Daoy (cell line): ENCODE data around the gene PTPRU. TPM values are rescaled to one million over a fixed set of nuclear protein-coding genes. Genes with fewer than 3 reads are reported as not detected.
"Not testable (repeated sequence)": the region's sequence is repeated elsewhere in the genome, so short reads cannot be mapped to it uniquely, and the experiment has no call there.

Source experiments
- DNase-seq: peaks from one replicate; pipeline ENCODE4 v3.0.0-alpha.2; 2015; ENCODE audit warnings: low read depth
- total RNA-seq: library from RNA; depleted of rRNA; stranded (reverse); fragments of >200 nt; shearing (Covaris generic); gene quantifications from 2 replicates; pipeline ENCODE4 v1.2.3, GENCODE V29; 2014

PTPRU gene
- total RNA-seq, 1 experiment from 2014 or later, result 7.9 TPM

DNA sequence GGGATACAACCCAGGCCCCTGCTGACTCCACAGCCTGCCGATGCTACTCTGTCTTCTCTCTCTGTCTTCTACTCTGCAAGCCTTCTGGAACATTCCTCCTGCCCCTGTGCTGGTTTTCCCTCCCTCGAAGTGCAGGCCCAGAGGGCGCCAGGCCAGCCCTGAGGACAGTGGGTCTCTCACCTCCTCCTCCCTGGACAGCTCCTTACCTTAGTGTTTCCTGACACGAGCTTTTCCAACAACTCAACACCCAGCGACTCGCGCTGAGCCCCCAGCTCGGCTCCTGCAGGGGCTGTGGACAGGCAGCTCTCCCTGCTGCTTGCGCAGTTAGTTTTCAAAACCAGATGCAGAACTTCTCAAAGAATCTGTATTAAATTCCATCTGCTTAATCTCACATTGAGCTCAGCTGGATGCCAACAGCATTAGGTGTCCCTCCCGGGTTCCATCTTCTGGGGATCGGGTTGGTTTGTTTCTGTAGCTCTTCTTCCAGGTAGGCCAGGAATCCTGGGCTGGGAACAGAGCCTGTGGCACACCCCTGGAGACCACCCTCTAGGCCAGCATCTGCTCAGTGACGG lies 54.2 kb downstream of the PTPRU start:
- DNase-seq, result no peak

DNA sequence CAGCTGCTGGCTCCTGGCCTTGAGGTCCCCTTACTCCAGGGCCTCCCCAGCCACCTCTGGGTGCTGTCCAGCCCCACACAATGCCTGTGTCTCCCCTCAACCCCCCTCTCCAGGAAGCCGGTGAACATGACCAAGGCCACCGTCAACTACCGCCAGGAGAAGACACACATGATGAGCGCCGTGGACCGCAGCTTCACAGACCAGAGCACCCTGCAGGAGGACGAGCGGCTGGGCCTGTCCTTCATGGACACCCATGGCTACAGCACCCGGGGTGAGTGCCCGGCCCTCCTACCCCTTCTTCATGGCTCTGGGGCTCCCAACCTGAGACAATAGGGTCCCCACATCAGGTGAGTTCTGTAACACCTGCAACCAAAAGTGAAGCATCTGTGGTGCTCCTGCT lies 55.4 kb downstream of the PTPRU start:
- no peak for DNase-seq

DNA sequence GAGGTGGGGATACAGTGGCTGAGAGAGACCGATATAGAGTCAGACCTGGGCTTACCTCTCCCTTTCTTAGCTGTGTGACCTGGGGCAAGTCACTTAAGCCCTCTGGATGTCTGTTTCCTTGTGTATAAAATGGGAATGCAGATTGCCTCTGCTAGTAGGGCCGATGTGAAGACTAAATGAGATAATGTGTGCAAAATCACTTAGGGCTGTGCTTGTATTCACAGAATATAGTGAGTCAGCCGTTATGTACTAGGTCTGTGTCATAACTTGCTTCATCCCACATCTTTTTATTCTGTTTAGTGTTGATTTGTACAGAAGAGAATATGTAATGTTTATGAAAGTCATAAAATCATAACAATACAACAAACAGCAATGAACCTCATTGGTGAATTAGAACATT lies 56.0 kb downstream of the PTPRU start:
- DNase-seq, result no peak

DNA sequence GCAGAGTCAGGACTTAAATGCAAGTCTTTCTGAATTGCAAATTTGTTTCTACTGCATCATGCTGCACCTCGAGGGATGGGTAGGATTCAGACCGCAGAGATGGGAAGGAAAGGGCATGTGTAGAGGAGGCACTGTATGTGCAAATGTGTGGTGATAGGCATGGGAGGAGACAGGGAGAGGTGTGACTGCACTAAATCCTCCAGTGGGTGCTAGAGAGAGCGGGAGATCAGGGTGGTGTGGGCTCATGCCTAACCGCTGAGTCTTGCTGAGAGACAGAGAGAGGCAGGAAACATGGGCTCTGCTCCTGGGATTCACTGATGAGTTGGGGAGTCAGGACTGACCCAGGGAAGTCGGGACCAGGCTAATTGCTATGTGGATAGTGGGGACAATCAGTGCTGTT lies 61.1 kb downstream of the PTPRU start:
- no peak for DNase-seq

DNA sequence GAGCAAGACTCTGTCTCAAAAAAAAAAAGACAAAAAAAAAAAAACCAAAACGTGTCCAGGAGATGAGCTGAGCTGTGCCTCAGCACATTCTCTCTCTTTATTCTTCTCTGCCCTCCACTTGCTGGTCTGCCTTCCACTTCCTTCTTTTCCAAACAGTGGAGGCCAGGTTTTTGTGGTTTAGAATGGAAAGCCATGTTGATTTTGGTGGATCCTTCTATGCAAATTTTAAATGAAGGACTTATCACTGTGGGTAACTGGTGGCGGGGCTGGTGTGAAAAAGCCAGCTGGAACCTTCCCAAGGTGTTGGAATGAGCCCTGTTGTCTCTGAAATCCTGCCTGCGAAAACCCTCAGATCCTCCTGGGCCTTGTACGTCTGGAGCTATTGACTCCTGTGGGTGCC lies 61.9 kb downstream of the PTPRU start:
- DNase-seq, result no peak

DNA sequence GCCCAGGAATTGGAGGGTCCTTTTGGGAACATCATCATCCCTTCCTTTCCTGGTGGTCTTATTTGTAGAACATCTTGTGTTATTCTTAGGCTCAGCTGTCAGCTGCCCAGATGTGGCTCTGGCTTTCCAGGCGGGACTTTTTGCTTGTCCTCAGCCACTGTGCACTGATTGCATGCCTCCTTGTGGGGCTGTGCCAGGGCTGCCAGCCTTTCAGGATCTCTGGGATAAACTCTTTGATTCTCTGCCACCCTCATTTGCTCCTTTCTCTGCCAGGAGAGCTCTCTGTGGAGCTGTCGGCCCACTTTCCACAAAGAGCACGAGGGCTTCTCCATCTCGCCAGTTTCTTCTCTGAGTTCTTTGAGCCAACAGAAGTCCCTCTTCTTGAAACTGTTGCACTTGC lies 63.1 kb downstream of the PTPRU start:
- DNase-seq, result no peak

DNA sequence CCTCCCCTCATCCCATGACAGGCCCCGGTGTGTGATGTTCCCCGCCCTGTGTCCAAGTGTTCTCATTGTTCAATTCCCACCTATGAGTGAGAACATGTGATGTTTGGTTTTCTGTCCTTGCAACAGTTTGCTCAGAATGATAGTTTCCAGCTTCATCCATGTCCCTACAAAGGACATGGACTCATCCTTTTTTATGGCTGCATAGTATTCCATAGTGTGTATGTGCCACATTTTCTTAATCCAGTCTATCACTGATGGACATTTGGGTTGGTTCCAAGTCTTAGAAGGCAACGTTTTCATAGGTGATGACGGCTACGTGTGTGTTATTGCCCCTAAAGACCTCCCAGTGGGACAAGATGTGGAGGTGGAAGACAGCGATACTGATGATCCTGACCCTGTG lies 65.4 kb downstream of the PTPRU start:
- not testable (repeated sequence) for DNase-seq

DNA sequence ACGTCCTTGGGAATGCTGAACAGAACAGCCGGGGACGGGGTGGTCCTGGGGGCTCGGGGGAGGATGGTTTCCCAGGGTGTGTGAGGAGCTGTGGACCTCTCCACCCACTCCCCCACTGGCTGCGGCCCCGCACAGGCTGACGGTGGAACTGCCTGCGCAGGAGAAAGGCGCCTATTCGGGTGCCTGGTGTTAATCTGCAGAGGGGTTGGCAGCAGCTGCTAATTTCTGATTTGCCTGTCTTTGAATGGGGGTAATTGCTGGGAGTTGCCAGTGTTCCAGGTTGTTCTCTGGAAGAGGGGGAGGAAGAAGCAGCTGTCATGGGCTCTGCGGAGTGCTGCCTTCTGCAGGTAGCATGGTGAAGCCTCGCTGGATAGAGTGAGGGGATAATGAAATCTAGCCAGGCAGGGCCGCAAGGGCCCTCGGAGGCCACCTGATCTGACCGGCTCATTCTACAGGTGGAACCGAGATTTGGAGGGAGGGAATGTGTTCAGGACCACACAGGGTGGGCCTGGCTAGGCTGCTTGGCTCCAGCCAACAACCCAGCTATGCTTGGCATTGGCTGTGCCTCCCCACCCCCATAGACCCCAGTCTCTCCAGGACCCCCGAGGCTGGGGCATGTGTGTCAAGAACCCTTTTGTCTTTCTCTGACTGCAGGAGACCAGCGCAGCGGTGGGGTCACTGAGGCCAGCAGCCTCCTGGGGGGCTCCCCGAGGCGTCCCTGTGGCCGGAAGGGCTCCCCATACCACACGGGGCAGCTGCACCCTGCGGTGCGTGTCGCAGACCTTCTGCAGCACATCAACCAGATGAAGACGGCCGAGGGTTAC lies 67.1 kb downstream of the PTPRU start:
- no peak for DNase-seq

DNA sequence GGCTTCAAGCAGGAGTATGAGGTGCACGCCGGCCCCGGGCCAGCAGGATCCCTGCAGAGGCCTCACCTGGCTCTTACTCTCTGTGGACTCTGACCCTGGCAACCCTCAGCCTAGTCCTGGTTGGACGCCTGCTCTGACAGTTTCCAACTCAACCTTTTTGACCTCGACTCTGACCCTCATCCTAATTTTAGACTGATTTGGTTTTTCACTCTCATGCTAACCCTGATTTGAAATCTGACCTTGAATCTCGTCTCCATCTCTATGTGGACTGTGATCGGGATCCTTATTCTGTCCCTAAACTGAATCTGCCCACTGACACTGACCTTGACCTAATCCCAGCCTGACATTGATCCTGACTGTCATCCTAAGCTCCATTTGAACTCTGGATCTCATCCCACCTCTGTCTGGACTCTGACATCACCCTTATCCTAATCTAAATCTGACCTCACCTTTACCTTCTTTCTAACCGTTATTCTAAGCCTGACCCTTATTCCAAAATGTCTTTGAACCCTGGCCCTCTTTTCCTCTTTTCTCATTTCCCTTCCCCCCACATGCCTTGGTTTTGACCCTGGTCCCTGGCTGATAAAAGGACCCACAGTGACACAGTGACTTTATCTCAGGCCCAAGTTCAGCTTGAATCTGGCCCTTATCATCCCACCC lies 67.8 kb downstream of the PTPRU start:
- DNase-seq, result no peak

DNA sequence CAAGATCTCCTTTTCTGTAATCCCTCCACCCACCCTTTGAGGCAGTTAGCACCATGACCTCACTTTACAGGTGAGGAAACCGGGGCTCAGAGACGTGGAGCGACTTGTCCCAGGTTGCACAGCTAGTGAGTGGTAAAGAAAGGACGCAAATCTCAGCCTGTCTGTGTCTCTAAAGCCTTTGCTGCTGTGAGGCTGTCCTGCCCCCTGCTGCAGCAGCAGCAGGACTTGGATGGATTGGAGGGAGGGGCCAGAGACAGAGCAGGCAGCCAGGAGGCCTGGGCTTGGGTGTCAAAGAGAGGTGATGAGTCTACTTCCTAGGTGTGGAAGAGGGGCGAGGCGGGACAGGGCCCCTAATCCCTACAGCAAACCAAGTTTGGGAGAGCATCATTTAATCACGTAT lies 69.6 kb downstream of the PTPRU start:
- DNase-seq, result no peak

DNA sequence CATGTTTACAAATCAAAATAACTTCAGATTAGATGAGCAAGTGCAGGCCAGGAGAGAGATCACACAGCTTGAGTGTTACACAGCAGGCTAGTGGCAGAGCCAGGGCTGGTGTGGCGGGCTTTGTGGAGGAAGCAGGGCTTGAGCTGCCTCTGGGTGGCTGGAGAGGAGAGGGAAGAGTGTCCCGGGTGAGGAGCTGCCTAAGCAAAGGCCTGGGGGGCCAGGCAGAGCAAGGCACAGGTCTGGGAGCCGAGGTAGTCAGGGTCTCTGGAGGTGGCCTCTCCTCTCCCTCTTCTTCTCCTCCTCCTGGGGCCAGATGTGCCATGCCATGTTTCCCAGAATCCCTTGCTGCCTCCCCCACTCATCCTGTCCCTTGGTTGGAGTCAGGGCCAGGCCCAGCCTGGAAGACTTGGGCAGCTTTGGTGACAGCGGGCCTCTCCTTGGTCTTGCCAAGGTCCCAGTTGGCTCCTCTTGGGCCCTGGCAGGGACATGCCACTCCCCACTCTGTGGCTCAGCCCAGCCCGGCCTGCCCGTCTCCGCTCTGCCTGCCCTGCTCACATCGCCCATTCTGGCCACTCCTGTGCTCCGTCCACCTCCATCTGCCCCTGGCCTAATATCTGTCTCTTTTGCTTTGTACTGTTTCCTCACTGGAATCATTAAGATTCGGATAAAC lies 70.3 kb downstream of the PTPRU start:
- DNase-seq, result no peak

DNA sequence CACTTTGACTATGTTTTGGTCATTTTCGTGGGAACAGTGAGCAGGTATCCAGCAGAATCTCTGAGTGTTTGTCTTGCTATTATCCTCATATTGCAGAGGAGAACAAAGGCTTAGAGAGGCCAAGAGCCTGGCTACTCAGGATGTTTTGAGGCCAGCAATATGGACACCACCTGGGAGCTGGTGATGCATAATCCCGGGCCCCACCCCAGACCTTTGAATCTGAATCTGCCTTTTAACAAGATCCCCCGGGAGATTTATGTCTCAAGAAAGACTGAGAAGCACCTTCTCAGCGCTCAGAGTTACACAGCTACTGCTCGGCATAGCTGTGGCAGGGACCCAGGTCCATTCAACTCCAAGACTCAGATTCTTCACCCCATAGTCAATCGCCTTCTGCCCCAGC lies 72.8 kb downstream of the PTPRU start:
- DNase-seq, result no peak

DNA sequence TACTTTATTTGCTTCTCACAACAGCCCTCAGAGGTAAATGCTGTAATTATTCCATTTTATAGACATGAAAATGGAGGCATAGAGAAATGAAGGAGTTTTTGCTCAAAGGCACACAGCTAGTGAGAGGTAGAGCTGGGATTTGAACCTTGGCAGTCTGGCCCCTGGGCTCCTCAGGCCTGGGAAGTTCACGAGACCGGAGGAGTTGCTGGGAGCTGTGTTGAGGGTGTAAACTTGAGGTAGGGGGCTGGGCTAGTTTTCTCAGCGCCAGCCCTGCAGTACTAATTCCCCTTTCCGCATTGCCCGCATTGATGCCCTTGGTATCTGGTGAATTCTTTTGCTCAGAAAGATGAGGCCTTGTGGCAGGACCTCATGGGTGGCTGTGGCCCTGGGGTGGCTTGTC lies 73.3 kb downstream of the PTPRU start:
- DNase-seq, result no peak

DNA sequence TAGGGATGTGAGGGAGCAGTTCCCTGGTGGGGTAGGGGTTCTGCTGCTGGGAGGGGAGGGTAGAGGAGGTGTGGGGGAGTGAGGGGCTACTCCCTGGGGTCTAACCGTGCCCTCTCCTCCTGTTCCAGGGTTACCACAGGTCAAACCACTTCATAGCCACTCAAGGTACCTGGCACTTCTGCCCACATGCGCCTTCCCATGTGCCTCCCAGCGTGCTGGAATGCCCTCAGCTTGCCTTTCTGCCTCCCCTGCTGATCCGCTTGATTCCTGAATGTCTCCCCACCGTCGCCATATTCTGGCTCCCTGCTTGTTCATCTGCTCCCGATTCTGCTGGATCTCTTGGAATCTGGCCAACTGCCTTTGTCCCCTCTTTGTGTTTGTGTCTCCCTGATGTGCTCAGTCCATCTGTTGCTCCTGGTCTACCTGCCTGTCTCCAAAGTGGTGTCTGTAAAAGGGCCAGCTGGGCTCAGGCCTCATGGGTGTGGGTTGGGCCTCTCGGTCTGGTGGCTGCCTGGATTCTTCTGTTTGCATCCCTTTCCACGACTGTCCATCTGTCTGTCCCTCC lies 74.4 kb downstream of the PTPRU start:
- DNase-seq, result no peak

DNA sequence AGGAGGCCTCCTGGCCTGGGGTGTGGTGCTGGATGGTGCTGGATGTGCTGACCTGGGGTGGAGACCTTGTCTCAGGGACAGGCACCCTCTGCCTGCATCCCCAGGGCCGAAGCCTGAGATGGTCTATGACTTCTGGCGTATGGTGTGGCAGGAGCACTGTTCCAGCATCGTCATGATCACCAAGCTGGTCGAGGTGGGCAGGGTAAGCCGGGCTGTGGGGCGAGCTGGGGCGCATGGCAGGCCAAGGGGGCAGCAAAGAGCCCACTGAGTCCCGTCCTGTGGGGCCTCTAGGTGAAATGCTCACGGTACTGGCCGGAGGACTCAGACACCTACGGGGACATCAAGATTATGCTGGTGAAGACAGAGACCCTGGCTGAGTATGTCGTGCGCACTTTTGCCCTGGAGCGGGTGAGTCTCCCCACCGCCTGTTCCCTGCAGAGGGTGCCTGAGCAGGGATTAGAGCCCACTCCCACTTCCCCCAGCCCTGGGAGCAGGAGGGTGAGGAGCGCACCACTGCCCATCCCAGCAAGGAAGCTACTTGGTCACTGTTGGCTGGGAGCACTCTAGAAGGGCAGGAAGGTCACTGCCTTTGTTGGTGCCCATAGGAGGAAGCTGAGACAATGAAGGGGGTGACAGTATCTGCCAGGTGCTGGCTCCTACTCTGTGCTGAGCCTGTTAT lies 75.2 kb downstream of the PTPRU start:
- DNase-seq, result no peak

DNA sequence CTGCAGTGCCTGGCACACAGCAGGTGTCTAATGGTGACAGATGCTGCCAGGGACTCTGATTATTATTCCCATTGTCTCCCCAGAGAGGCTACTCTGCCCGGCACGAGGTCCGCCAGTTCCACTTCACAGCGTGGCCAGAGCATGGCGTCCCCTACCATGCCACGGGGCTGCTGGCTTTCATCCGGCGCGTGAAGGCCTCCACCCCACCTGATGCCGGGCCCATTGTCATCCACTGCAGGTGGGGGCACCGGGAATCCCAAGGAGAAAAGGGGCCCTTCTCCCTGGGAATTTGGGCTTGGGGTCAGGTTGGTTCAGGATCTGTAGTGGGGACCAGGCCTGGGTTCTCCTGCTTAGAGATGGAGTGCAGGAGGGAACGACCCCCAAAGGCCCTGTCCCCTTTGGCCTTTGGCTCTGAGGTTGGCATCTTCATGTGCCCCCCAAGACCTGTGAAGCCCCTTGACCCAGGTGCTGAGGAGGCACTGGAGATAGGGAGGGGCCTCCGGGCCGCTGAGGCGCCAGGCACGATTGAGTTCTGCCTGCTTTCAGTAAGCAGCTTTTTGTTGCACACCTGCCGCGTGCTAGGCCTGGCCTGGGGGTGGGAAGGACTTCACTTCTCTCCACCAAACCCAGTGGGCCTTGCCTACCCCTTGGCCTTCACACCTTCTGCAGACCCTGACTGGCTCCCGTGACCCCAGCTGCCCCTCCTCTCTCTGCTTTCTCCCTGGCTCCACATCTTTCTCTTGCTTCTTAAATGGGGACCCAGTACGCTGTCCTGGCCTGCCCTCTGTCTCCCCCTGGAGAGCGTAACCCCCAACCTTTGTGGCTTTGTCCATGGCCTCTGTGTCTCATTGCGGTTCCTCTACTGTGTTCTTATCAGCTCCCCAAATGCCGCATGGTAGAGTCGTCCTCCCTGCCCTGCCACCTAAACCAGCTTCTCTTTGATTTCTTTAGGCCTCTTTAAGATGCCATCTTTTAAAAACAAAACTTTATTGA lies 76.4 kb downstream of the PTPRU start:
- no peak for DNase-seq

DNA sequence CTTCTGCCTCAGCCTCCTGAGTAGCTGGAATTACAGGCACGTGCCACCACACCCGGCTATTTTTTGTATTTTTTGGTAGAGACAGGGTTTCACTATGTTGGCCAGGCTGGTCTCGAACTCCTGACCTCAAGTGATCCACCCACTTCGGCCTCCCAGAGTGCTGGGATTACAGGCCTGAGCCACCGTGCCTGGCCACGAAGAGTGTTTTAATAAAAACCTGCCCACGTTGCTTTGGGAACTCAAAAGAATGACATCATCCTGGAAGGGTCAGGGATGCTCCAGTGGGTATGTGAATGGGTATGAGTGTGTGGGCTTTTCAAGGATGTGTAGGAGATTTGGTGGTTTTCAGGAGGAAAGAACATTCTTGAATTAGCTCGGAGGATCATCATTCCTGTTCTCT lies 78.4 kb downstream of the PTPRU start:
- not testable (repeated sequence) for DNase-seq

DNA sequence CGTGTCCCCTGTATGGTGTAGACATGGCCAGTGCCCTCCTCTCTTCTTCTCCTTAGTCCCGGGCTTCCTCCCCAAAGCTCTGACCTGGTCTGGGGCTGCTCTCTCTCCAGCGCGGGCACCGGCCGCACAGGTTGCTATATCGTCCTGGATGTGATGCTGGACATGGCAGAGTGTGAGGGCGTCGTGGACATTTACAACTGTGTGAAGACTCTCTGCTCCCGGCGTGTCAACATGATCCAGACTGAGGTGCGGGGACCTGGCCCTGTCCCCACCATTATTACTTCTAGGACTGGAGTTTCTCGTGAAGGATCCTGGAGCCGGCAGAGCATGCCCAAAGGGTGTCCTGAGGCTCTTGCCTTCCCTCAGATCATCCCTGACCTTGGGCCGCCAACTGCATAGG lies 78.9 kb downstream of the PTPRU start:
- no peak for DNase-seq

DNA sequence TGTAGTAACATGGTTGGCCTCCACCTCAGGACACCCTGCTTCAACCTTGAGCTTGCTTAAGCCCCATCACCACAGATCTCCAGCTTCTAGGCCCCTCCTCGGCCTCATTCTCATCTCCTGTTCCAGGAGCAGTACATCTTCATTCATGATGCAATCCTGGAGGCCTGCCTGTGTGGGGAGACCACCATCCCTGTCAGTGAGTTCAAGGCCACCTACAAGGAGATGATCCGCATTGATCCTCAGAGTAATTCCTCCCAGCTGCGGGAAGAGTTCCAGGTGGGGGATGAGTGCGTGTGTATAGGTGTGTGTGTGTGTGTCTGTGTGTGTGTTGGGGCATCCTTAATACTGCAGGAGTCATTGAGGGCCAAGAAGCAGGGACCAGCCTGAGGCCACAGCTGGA lies 79.6 kb downstream of the PTPRU start:
- DNase-seq, result no peak
